Ovary (tissue), 9 donors: ENCODE results near the gene PPFIBP2. TPM values are rescaled to one million over a fixed set of nuclear protein-coding genes. Genes with fewer than 3 reads are reported as not detected.

ENCODE experiments used
- DNase-seq, 5 donors: peaks; one replicate each; pipeline ENCODE4 v3.0.0-alpha.2; 2019 to 2020
- H3K27ac ChIP-seq, 2 donors: fragments of 200-600 bp; one replicate each; pipeline versions ENCODE4 v1.5.1 to v1.8.0; 2019 to 2022
- H3K27me3 ChIP-seq: fragments of 200-600 bp; one replicate; pipeline ENCODE4 v1.8.0; 2022
- H3K36me3 ChIP-seq: fragments of 200-600 bp; sonication (generic); one replicate; pipeline ENCODE4 v1.5.1; 2019
- H3K4me1 ChIP-seq: one replicate; pipeline ENCODE4 v1.8.1; 2013; ENCODE audit warnings: mild to moderate bottlenecking, moderate library complexity; ENCODE audit not compliant: insufficient read depth
- H3K4me3 ChIP-seq: fragments of 200-600 bp; sonication (generic); one replicate; pipeline ENCODE4 v1.5.1; 2017
- H3K9me3 ChIP-seq, 2 donors: fragments of 200-600 bp in 1 of 2; sonication (generic) in 1 of 2; one replicate each; pipeline versions ENCODE4 v1.5.1 to v1.8.1; 2013 to 2019; ENCODE audit warnings: mild to moderate bottlenecking in 1 of 2, moderate library complexity in 1 of 2
- CTCF ChIP-seq, 3 donors: fragments of 450-650 bp in 2 of 3; fragments of 200-600 bp in 1 of 3; IDR thresholded peaks; one replicate each; pipeline versions ENCODE4 v1.5.1 to v1.8.0; 2016 to 2022; ENCODE audit warnings: antibody characterized with exemption in 3 of 3, mild to moderate bottlenecking in 1 of 3
- EP300 ChIP-seq: sonication (generic); formaldehyde crosslinking; IDR thresholded peaks from one replicate; pipeline ENCODE4 v1.6.1; 2017; ENCODE audit warnings: antibody characterized with exemption
- POLR2A ChIP-seq: fragments of 450-650 bp; IDR thresholded peaks from one replicate; pipeline ENCODE4 v1.6.1; 2017; ENCODE audit warnings: antibody characterized with exemption, mild to moderate bottlenecking, moderate library complexity
- WGBS, 3 donors: extraction: QIAGEN DNeasy Blood & Tissue Kit in 1 of 3; methylation state at CpG; one replicate each; pipeline versions ENCODE4 v1.1.5 to v1.1.7; 2013 to 2017; 5-methylcytosine and 5-hydroxymethylcytosine counted together
- intact Hi-C, 4 donors: fragments of 100-400 bp; cut with DNase I; formaldehyde crosslinking; loops; one replicate each; pipeline versions ENCODE4 v1.11.0 to v1.15.1; 2022 to 2023
- polyA plus RNA-seq, 2 donors: library from polyadenylated mRNA; stranded (reverse); fragments of 200-250 nt in 1 of 2; fragments of 350-450 nt in 1 of 2; fragmentation: Illumina TruSeq in 1 of 2; extraction: RNeasy Lipid Tissue Mini Kit (QIAGEN cat#74804) in 1 of 2; gene quantifications; one replicate each; pipeline ENCODE4 v1.2.3, GENCODE V29; 2013 to 2014
- total RNA-seq, 7 donors: library from RNA; depleted of rRNA in 2 of 7; stranded (reverse); fragments of >200 nt in 2 of 7; fragmentation: NEBNext Ultra II Directional in 3 of 7; extraction: Animal tissue kit (Norgen Biotek cat#: 25700) in 3 of 7; gene quantifications; one replicate each; pipeline versions ENCODE4 v1.1.0 to v1.2.4, GENCODE V29; 2016 to 2023
- donor health status: DM: no; HTN: no; CAD: no; lungs with moderate emphysema.
- donor health status: DM: no; HTN: no; CAD: no.
- donor health status: Bipolar disorder and iron deficiency.
- donor health status: DM: yes; HTN: yes; CAD: no.
- donor health status: DM: no; HTN: no; CAD: no.
- donor health status: DM: yes; HTN: yes; CAD: no.

The PPFIBP2 gene
- total and polyA plus RNA-seq, 9 donors: 9.6 to 36.2 (median 20.7) TPM

DNA sequence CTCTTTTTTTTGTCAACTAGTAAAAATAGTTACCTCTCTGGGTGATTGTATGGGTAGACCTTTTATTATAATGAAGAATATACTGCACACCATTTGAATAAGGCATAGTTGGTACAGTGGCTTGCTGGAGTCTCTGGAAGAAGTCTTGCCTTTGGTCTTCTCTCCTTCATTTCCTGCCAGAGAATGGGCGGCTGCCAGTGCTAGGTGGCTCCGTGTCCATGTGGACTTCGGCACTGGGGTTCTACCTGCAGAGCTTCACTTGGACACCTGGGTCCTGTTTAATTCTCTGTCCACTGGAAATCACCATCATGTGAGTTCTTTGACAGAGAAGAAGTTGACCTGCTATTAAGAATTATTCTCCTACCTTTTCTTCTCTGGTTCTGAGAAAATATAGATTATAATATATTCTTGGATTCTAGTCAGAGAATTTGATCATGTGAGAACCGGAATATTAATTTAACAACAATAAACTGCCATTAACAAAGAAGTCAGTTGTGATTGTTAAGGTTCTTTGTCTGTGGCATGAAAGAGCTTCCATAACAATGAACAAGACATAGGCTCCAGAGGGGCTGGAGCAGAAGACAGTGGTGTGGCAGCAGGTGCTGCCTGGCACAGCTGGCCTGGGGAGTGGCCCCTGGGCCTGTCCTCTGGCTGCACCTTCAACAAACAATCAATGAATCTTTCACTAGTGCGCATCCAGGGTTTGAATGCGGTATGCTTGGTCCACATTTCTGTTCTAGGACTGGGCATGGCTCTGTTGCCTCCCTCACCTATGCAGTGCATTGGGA lies 77.5 kb downstream of the PPFIBP2 start:
- intact Hi-C loops: no loop called here
- no peak overlapping the region for H3K4me3 ChIP-seq
- H3K27ac ChIP-seq: no peak overlapping the region
- H3K36me3 ChIP-seq: no peaks in the 10 kb centered on the region
- 83 to 97% (median 89%) methylated on average over 6 of the region's 6 CpGs for WGBS, 3 donors
- no peak for DNase-seq
- no peaks in the 10 kb centered on the region for H3K9me3 ChIP-seq
- peaks cover 3% of the 10 kb centered on the region for H3K4me1 ChIP-seq
- H3K27me3 ChIP-seq: no peaks in the 10 kb centered on the region
- TF ChIP-seq CTCF (IDR thresholded peaks at IDR 0.05) (no peak), POLR2A (no peak), EP300 (no peak)

DNA sequence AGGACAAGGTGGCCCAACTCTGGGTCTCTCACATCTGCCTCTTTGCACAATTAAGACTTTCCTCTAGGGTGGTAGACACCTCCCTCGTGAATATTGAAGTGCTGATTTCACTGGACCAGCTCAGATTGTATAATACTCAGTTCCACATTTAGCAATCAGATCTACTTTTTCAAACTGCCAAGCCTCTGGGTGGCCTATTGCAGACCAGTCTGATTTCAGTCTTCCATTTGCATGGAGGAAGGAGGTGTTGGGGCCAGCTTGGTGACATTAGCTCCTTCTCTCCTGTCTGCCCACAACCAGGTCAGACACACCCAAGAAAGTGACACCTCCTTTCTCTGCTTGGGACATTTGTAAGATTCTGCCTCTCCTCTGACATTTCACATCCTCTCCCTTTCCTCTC lies 78.2 kb downstream of the PPFIBP2 start:
- no peaks in the 10 kb centered on the region for H3K9me3 ChIP-seq
- no peak for TF ChIP-seq CTCF (IDR thresholded peaks at IDR 0.05)
- TF ChIP-seq EP300: no peak
- no peak for TF ChIP-seq POLR2A
- H3K27me3 ChIP-seq: no peaks in the 10 kb centered on the region
- no peaks in the 10 kb centered on the region for H3K36me3 ChIP-seq
- no peak overlapping the region for H3K4me3 ChIP-seq
- H3K4me1 ChIP-seq: peaks cover 3% of the 10 kb centered on the region
- WGBS, 3 donors: 76 to 83% (median 82%) methylated on average over 1 of the region's 1 CpG
- H3K27ac ChIP-seq: no peak overlapping the region
- DNase-seq: no peak
- intact Hi-C loops: no loop called here

DNA sequence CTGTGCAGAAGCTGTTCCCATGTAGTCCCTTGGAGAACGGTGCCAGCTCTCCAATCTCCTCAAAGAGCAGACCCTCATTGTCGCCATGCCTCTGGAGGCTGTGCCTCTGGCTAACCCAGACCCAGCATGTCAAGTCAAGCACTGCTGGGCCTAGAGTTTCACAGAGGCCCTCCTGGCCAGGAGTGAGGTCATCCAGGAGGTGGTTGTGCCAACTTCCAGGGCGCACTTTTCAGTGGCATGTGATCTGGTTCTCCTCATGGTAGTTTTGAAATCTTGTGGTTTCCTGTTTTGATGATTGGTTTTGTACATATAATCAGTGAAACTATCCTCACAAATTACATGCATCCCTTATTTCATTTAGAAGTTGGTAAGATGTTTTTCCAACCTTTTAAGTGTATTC lies 78.9 kb downstream of the PPFIBP2 start:
- TF ChIP-seq EP300: no peak
- TF ChIP-seq CTCF (IDR thresholded peaks at IDR 0.05): no peak
- no peak for TF ChIP-seq POLR2A
- no peaks in the 10 kb centered on the region for H3K36me3 ChIP-seq
- no peak overlapping the region for H3K27ac ChIP-seq
- WGBS, 3 donors: 74 to 77% (median 75%) methylated on average over 3 of the region's 3 CpGs
- no peak overlapping the region for H3K4me3 ChIP-seq
- no peaks in the 10 kb centered on the region for H3K27me3 ChIP-seq
- peaks cover 2% of the 10 kb centered on the region for H3K4me1 ChIP-seq
- no peaks in the 10 kb centered on the region for H3K9me3 ChIP-seq
- intact Hi-C loops: no loop called here
- DNase-seq: no peak

- TF ChIP-seq EP300: no peak
- no peak for TF ChIP-seq CTCF (IDR thresholded peaks at IDR 0.05)
- TF ChIP-seq POLR2A: no peak
- Histone ChIP-seq H3K4me1 (peaks cover 2% of the 10 kb centered on the region), H3K36me3 (no peaks in the 10 kb centered on the region), H3K27ac (no peak overlapping the region), H3K27me3 (no peaks in the 10 kb centered on the region), H3K9me3 (no peaks in the 10 kb centered on the region), H3K4me3 (no peak overlapping the region)
- 94 to 98% (median 97%) methylated on average over 3 of the region's 3 CpGs for WGBS, 3 donors
- intact Hi-C loops: no loop called here
- DNase-seq: no peak
These were observed 79.7 kb downstream of the PPFIBP2 start for GRCh38 chr11:7593481-7593880.
